NCI-H1092 (cell line): ENCODE measurements around the gene DNAJC21.

Experiments used
- DNase-seq: peaks from one replicate; lab custom pipeline; 2025; lab: John Stamatoyannopoulos, UW

DNAJC21 gene

GRCh38 chr5:34978681-34979080 is 49.3 kb downstream of the DNAJC21 start:
- no peak for DNase-seq

GRCh38 chr5:34982823-34983222 is 53.5 kb downstream of the DNAJC21 start:
- DNase-seq: no peak

GRCh38 chr5:34986965-34987364 is 57.6 kb downstream of the DNAJC21 start:
- no peak for DNase-seq

- DNase-seq: no peak
Observed at GRCh38 chr5:34991486-34992238, 62.3 kb downstream of the DNAJC21 start.

- DNase-seq: no peak
Observed at GRCh38 chr5:34993951-34994350, 64.6 kb downstream of the DNAJC21 start.

GRCh38 chr5:34996261-34996660 is 66.9 kb downstream of the DNAJC21 start:
- no peak for DNase-seq

- no peak for DNase-seq
Observed at GRCh38 chr5:34998058-34998789, 68.9 kb downstream of the DNAJC21 start.

GRCh38 chr5:35001842-35002241 is 72.5 kb downstream of the DNAJC21 start:
- no peak for DNase-seq

- DNase-seq: no peak
Observed at GRCh38 chr5:35002459-35002858, 73.1 kb downstream of the DNAJC21 start.

GRCh38 chr5:35003018-35003957 is 73.9 kb downstream of the DNAJC21 start:
- DNase-seq: peak; percentile 41

- DNase-seq: no peak
Observed at GRCh38 chr5:35004200-35004599, 74.8 kb downstream of the DNAJC21 start.

- no peak for DNase-seq
Observed at GRCh38 chr5:35004771-35005170, 75.4 kb downstream of the DNAJC21 start.
